IMR-90 (cell line): Measurements from ENCODE around the gene TAF11L6. TPM values are rescaled to one million over a fixed set of nuclear protein-coding genes. Genes with fewer than 3 reads are reported as not detected.
"Not testable (repeated sequence)": the region's sequence is repeated elsewhere in the genome, so short reads cannot be mapped to it uniquely, and the experiment has no call there.

ENCODE experiments used
- ATAC-seq: fragments of 200-7000 bp; cut with Tn5 transposase; 2 replicates; pipeline ENCODE4 v1.9.1; 2020; ENCODE audit warnings: low read depth, mild to moderate bottlenecking, moderate library complexity
- BruUV-seq: library from RNA; stranded (reverse); fragments of 400-500 nt; replicated peaks from 2 replicates; lab custom pipeline; 2021; lab: Mats Ljungman, UMichigan
- CTCF ChIA-PET: fragments of 300-600 bp; formaldehyde crosslinking; extraction: SDS; loops from one replicate; lab custom pipeline; 2021; ENCODE audit warnings: antibody characterized with exemption; lab: Yijun Ruan, JAX
- POLR2A ChIA-PET: fragments of 300-600 bp; sonication (Branson Sonifier 250); formaldehyde crosslinking; loops from one replicate; lab custom pipeline; 2022; ENCODE audit warnings: antibody characterized with exemption; ENCODE audit not compliant: unreplicated experiment; lab: Charles Lee
- DNase-seq: peaks from one replicate; pipeline ENCODE4 v3.0.0; 2013
- H2AFZ ChIP-seq: replicated peaks from 2 replicates; pipeline ENCODE3; 2013; ENCODE audit warnings: low read length, mild to moderate bottlenecking; ENCODE audit not compliant: poor library complexity
- H2AK5ac ChIP-seq: 2 replicates; pipeline ENCODE4 v1.6.1; 2013; ENCODE audit warnings: low read depth, low read length, inconsistent platforms
- H2AK9ac ChIP-seq: replicated peaks from 2 replicates; pipeline ENCODE3; 2013; ENCODE audit warnings: mild to moderate bottlenecking, low read depth, low read length, moderate library complexity; ENCODE audit not compliant: poor library complexity
- H2BK120ac ChIP-seq: 2 replicates; pipeline ENCODE4 v1.6.1; 2013; ENCODE audit warnings: low read depth, low read length, inconsistent platforms
- H2BK15ac ChIP-seq: 3 replicates; pipeline ENCODE4 v1.6.1; 2013; ENCODE audit warnings: low read depth, low read length, inconsistent platforms
- H2BK20ac ChIP-seq: 2 replicates; pipeline ENCODE4 v1.6.1; 2013; ENCODE audit warnings: low read depth, mild to moderate bottlenecking, inconsistent platforms, low read length, moderate library complexity
- H2BK5ac ChIP-seq: 2 replicates; pipeline ENCODE4 v1.6.1; 2013; ENCODE audit warnings: mild to moderate bottlenecking, low read depth, low read length, inconsistent platforms; ENCODE audit not compliant: poor library complexity, severe bottlenecking
- H3K14ac ChIP-seq: replicated peaks from 2 replicates; pipeline ENCODE4 v1.6.1; 2013; ENCODE audit warnings: low read depth, low read length, inconsistent platforms
- H3K18ac ChIP-seq: 2 replicates; pipeline ENCODE4 v1.6.1; 2013; ENCODE audit warnings: low read depth, low read length, control low read depth
- H3K23ac ChIP-seq: 2 replicates; pipeline ENCODE4 v1.6.1; 2013; ENCODE audit warnings: low read depth, low read length, inconsistent platforms
- H3K27ac ChIP-seq: 2 replicates; pipeline ENCODE4 v1.5.1; 2013; ENCODE audit warnings: mild to moderate bottlenecking, control low read depth, low read length; ENCODE audit not compliant: insufficient read depth
- H3K27me3 ChIP-seq: 2 replicates; pipeline ENCODE4 v1.6.1; 2013; ENCODE audit warnings: low read length; ENCODE audit not compliant: control insufficient read depth, insufficient read depth
- H3K36me3 ChIP-seq: 2 replicates; pipeline ENCODE4 v1.6.1; 2013; ENCODE audit warnings: low read length, mixed read lengths; ENCODE audit not compliant: control insufficient read depth, insufficient read depth
- H3K4ac ChIP-seq: 2 replicates; pipeline ENCODE4 v1.6.1; 2013; ENCODE audit warnings: low read depth, low read length, inconsistent platforms
- H3K4me1 ChIP-seq: 2 replicates; pipeline ENCODE4 v1.6.1; 2013; ENCODE audit warnings: low read length, mixed read lengths; ENCODE audit not compliant: control insufficient read depth, insufficient read depth
- H3K4me2 ChIP-seq: 2 replicates; pipeline ENCODE4 v1.6.1; 2013; ENCODE audit warnings: low read depth, mild to moderate bottlenecking, control low read depth, low read length, moderate library complexity
- H3K4me3 ChIP-seq: 2 replicates; pipeline ENCODE4 v1.5.1; 2013; ENCODE audit warnings: low read depth, mild to moderate bottlenecking, control low read depth, low read length, moderate library complexity; ENCODE audit not compliant: insufficient read depth
- H3K56ac ChIP-seq: 2 replicates; pipeline ENCODE4 v1.6.1; 2013; ENCODE audit warnings: low read length, inconsistent platforms; ENCODE audit not compliant: insufficient read depth; ENCODE audit errors: extremely low read depth
- H3K79me1 ChIP-seq, 2 experiments: 2 replicates each; pipeline ENCODE4 v1.6.1; 2013; ENCODE audit warnings: low read length in 2 of 2, inconsistent platforms in 1 of 2, low read depth in 1 of 2
- H3K9ac ChIP-seq: 2 replicates; pipeline ENCODE4 v1.6.1; 2013; ENCODE audit warnings: low read depth, low read length, control low read depth
- H3K9me1 ChIP-seq: 2 replicates; pipeline ENCODE4 v1.6.1; 2013; ENCODE audit warnings: low read length, inconsistent platforms; ENCODE audit not compliant: insufficient read depth
- H3K9me3 ChIP-seq: 2 replicates; pipeline ENCODE4 v1.6.1; 2013; ENCODE audit warnings: low read length; ENCODE audit not compliant: control insufficient read depth, insufficient read depth
- H4K20me1 ChIP-seq: 2 replicates; pipeline ENCODE4 v1.6.1; 2013; ENCODE audit warnings: low read length, inconsistent platforms; ENCODE audit not compliant: insufficient read depth
- H4K5ac ChIP-seq: 2 replicates; pipeline ENCODE4 v1.6.1; 2013; ENCODE audit warnings: mild to moderate bottlenecking, low read depth, low read length, control low read depth
- H4K8ac ChIP-seq, 2 experiments: 2 replicates each; pipeline ENCODE4 v1.6.1; 2013; ENCODE audit warnings: low read depth in 2 of 2, low read length in 2 of 2, control low read depth in 1 of 2, inconsistent platforms in 1 of 2
- H4K91ac ChIP-seq: 2 replicates; pipeline ENCODE4 v1.6.1; 2013; ENCODE audit warnings: low read depth, low read length, inconsistent platforms; ENCODE audit not compliant: insufficient read depth
- WGBS, 2 experiments: methylation state at CpG; one replicate each; pipeline versions ENCODE4 v1.1.5 to v1.1.7; 2013; ENCODE audit warnings: missing lambda C conversion rate in 2 of 2; ENCODE audit not compliant: insufficient read length in 1 of 2; ENCODE audit errors: extremely low coverage in 2 of 2; 5-methylcytosine and 5-hydroxymethylcytosine counted together
- dilution Hi-C: fragments of 300-500 bp; cut with HindIII; formaldehyde crosslinking; loops from one replicate; pipeline ENCODE4 v1.14.3; 2018; ENCODE audit warnings: low sequenced_read_pairs; ENCODE audit not compliant: unreplicated experiment
- in situ Hi-C: fragments of 300-500 bp; cut with MboI; formaldehyde crosslinking; loops from 3 replicates; pipeline ENCODE4 v1.14.3; 2019; ENCODE audit warnings: low sequenced_read_pairs, inconsistent platforms, mixed read lengths
- intact Hi-C: fragments of 100-400 bp; cut with micrococcal nuclease; formaldehyde crosslinking; loops from 2 replicates; pipeline ENCODE4 v1.10.0; 2022
- microRNA-seq, 2 experiments: library from miRNA; stranded (forward) in 1 of 2; unstranded in 1 of 2; fragments of 10-50 nt in 1 of 2; fragments of <30 nt in 1 of 2; gene quantifications in 1 of 2; microRNA quantifications in 1 of 2; one replicate each; pipeline versions ENCODE3 to v1.1.0; 2013 to 2020; ENCODE audit not compliant: insufficient read depth in 1 of 2, insufficient read length in 1 of 2, unreplicated experiment in 1 of 2
- polyA plus RNA-seq, 3 experiments: library from polyadenylated mRNA; depleted of rRNA; stranded (reverse); fragments of >200 nt; gene quantifications; 2 replicates each; pipeline ENCODE4 v1.2.3, GENCODE V29; 2012; ENCODE audit warnings: low replicate concordance in 1 of 3
- small RNA-seq, 5 experiments: library from RNA; depleted of rRNA; stranded (forward); fragments of <200 nt; gene quantifications; one replicate each; pipeline ENCODE3, GENCODE V24; 2012
- total RNA-seq: library from RNA; depleted of rRNA; stranded (reverse); fragments of >200 nt; gene quantifications from 2 replicates; pipeline ENCODE4 v1.2.3, GENCODE V29; 2012; rRNA removed

TAF11L6 gene
- total and polyA plus RNA-seq, 2 of the 4 experiments (the other 2 are of a cell fraction), result not detected

DNA sequence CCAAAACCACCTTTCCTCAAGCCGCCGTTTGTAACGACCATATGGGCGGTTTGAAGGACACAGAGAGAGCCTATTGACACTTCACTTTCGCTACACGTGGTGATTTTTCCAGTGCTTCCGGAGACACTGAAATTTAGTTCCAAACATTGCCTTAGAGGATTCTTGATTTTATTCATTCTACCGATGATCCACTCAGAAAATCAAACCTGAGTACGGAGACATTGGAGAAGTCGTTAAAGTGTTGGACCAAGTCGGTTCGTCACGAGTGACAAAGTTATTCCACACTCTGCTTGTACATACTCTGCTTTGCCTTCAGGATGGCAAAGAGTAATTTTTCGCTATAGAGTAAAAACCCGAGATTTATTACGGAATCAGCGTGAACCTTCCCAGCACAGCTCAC, 2.0 kb upstream of the TAF11L6 start:
- H3K4me3 ChIP-seq, BruUV-seq, H4K91ac ChIP-seq, ATAC-seq, POLR2A ChIA-PET, H3K9me3 ChIP-seq, H3K9ac ChIP-seq, H2BK20ac ChIP-seq, H2AK5ac ChIP-seq, H2BK5ac ChIP-seq, CTCF ChIA-PET, H3K4me2 ChIP-seq, intact Hi-C loops, H3K36me3 ChIP-seq, H3K27me3 ChIP-seq, H4K8ac ChIP-seq, H3K9me1 ChIP-seq, H3K56ac ChIP-seq, H3K4me1 ChIP-seq, H3K14ac ChIP-seq, H3K27ac ChIP-seq, H4K5ac ChIP-seq, H2AK9ac ChIP-seq, dilution Hi-C loops, in situ Hi-C loops, H2BK120ac ChIP-seq, H3K4ac ChIP-seq, H3K79me1 ChIP-seq, H3K18ac ChIP-seq, H2AFZ ChIP-seq, H2BK15ac ChIP-seq, H4K20me1 ChIP-seq, H3K23ac ChIP-seq: not testable (repeated sequence)
- peak; percentile 3 for DNase-seq
- WGBS, 2 experiments, result no CpG with 5 or more reads among the region's 17 CpGs

Small RNA genes within 50 kb of the gene (microRNA-seq; reads per million reads assigned to microRNA genes)
- not detected for gene AC106774.3 (ENCODE audit: insufficient read depth, insufficient read length)

Small RNA genes within 50 kb of the gene (small RNA-seq; reads per million reads assigned to genes)
- gene AC106774.3, result 0 reads per million in 5 experiments

Other genes with a start within 250 kb of the TAF11L6 start
- gene TAF11L2, start 30.4 kb upstream of the TAF11L6 start, total RNA-seq, result not detected in 2 replicates
- not detected in 2 replicates for gene TAF11L2, start 30.4 kb upstream of the TAF11L6 start, polyA plus RNA-seq (2012; rRNA removed)
- gene TAF11L3, start 10.3 kb upstream of the TAF11L6 start, total RNA-seq, result not detected in 2 replicates
- not detected in 2 replicates for gene TAF11L3, start 10.3 kb upstream of the TAF11L6 start, polyA plus RNA-seq (2012; rRNA removed)
- gene TAF11L4, start 6.9 kb upstream of the TAF11L6 start, total RNA-seq, result not detected in 2 replicates
- gene TAF11L4, start 6.9 kb upstream of the TAF11L6 start, polyA plus RNA-seq (2012; rRNA removed), result not detected in 2 replicates
- not detected in 2 replicates for gene TAF11L5, start 3.4 kb upstream of the TAF11L6 start, total RNA-seq
- not detected in 2 replicates for gene TAF11L5, start 3.4 kb upstream of the TAF11L6 start, polyA plus RNA-seq (2012; rRNA removed)
- gene TAF11L7, start 57.1 kb downstream of the TAF11L6 start, total RNA-seq, result not detected in 2 replicates
- gene TAF11L7, start 57.1 kb downstream of the TAF11L6 start, polyA plus RNA-seq (2012; rRNA removed), result not detected in 2 replicates
- gene TAF11L8, start 62.3 kb downstream of the TAF11L6 start, total RNA-seq, result not detected in 2 replicates
- not detected in 2 replicates for gene TAF11L8, start 62.3 kb downstream of the TAF11L6 start, polyA plus RNA-seq (2012; rRNA removed)
- not detected in 2 replicates for gene TAF11L9, start 65.7 kb downstream of the TAF11L6 start, total RNA-seq
- not detected in 2 replicates for gene TAF11L9, start 65.7 kb downstream of the TAF11L6 start, polyA plus RNA-seq (2012; rRNA removed)
- gene TAF11L10, start 69.2 kb downstream of the TAF11L6 start, total RNA-seq, result not detected in 2 replicates
- gene TAF11L10, start 69.2 kb downstream of the TAF11L6 start, polyA plus RNA-seq (2012; rRNA removed), result not detected in 2 replicates
- gene TAF11L11, start 75.5 kb downstream of the TAF11L6 start, total RNA-seq, result not detected in 2 replicates
- not detected in 2 replicates for gene TAF11L11, start 75.5 kb downstream of the TAF11L6 start, polyA plus RNA-seq (2012; rRNA removed)
- not detected in 2 replicates for gene TAF11L12, start 81.7 kb downstream of the TAF11L6 start, total RNA-seq
- gene TAF11L12, start 81.7 kb downstream of the TAF11L6 start, polyA plus RNA-seq (2012; rRNA removed), result not detected in 2 replicates
- gene TAF11L13, start 103.4 kb downstream of the TAF11L6 start, total RNA-seq, result not detected in 2 replicates
- not detected in 2 replicates for gene TAF11L13, start 103.4 kb downstream of the TAF11L6 start, polyA plus RNA-seq (2012; rRNA removed)
- not detected in 2 replicates for gene TAF11L14, start 105.8 kb downstream of the TAF11L6 start, total RNA-seq
- not detected in 2 replicates for gene TAF11L14, start 105.8 kb downstream of the TAF11L6 start, polyA plus RNA-seq (2012; rRNA removed)